Activated T-helper 2 cell treated with anti-CD3 and anti-CD28 coated beads, Interferon-gamma antibody, Interleukin-2, Interleukin-4, amounts not matched to agents 10 μg/mL and 5 μg/mL and 100 μg/mL, durations not matched to agents 14 hours and 24 hours and 36 hours (primary cell): ENCODE results near the gene SMYD3. TPM values are rescaled to one million over a fixed set of nuclear protein-coding genes. Genes with fewer than 3 reads are reported as not detected.

Source experiments
- DNase-seq: peaks from one replicate; pipeline ENCODE4 v3.0.0; 2021; ENCODE audit warnings: low spot score
- H3K27ac Mint-ChIP-seq: one replicate; pipeline ENCODE4 v1.8.0; 2021; ENCODE audit warnings: mixed read lengths
- H3K27me3 Mint-ChIP-seq: one replicate; pipeline ENCODE4 v1.8.0; 2021; ENCODE audit warnings: low read depth, mixed read lengths
- H3K36me3 Mint-ChIP-seq: one replicate; pipeline ENCODE4 v1.8.0; 2021; ENCODE audit warnings: low read depth, mixed read lengths
- H3K4me1 Mint-ChIP-seq: one replicate; pipeline ENCODE4 v1.8.0; 2021; ENCODE audit warnings: low read depth, mixed read lengths
- H3K4me3 Mint-ChIP-seq: one replicate; pipeline ENCODE4 v1.8.0; 2021; ENCODE audit warnings: low read depth, mild to moderate bottlenecking, moderate library complexity, mixed read lengths
- H3K9me3 Mint-ChIP-seq: one replicate; pipeline ENCODE4 v1.8.0; 2021; ENCODE audit warnings: mixed read lengths
- intact Hi-C: fragments of 100-400 bp; cut with micrococcal nuclease; formaldehyde crosslinking; loops from one replicate; pipeline ENCODE4 v1.15.1; 2023
- total RNA-seq: library from RNA; stranded (reverse); gene quantifications from 2 replicates; pipeline ENCODE4 v1.2.3, GENCODE V29; 2022

SMYD3 gene
- total RNA-seq, 1 donor from 2014 or later, result 24.1 TPM

GRCh38 chr1:246189126-246189525 lies 318.0 kb downstream of the SMYD3 start:
- H3K4me3 Mint-ChIP-seq, result no peak overlapping the region
- no peaks in the 10 kb centered on the region for H3K36me3 Mint-ChIP-seq
- H3K27me3 Mint-ChIP-seq, result no peaks in the 10 kb centered on the region
- H3K4me1 Mint-ChIP-seq, result no peaks in the 10 kb centered on the region
- H3K9me3 Mint-ChIP-seq, result no peaks in the 10 kb centered on the region
- no peak overlapping the region for H3K27ac Mint-ChIP-seq
- no peak for DNase-seq
- intact Hi-C loops, result no loop called here

- no peak for DNase-seq
- no peak overlapping the region for H3K27ac Mint-ChIP-seq
- intact Hi-C loops, result no loop called here
- H3K27me3 Mint-ChIP-seq, result no peaks in the 10 kb centered on the region
- no peaks in the 10 kb centered on the region for H3K36me3 Mint-ChIP-seq
- no peak overlapping the region for H3K4me3 Mint-ChIP-seq
- H3K4me1 Mint-ChIP-seq, result no peaks in the 10 kb centered on the region
- no peaks in the 10 kb centered on the region for H3K9me3 Mint-ChIP-seq
These were observed 319.2 kb downstream of the SMYD3 start for GRCh38 chr1:246187834-246188372.

- Mint-ChIP-seq H3K36me3 (no peaks in the 10 kb centered on the region), H3K4me1 (peaks cover 5% of the 10 kb centered on the region), H3K9me3 (no peaks in the 10 kb centered on the region), H3K27ac (no peak overlapping the region), H3K4me3 (no peak overlapping the region), H3K27me3 (no peaks in the 10 kb centered on the region)
- intact Hi-C loops, result no loop called here
- no peak for DNase-seq
These were observed 322.6 kb downstream of the SMYD3 start for GRCh38 chr1:246184503-246184902.

- H3K27ac Mint-ChIP-seq, result no peak overlapping the region
- no peaks in the 10 kb centered on the region for H3K36me3 Mint-ChIP-seq
- DNase-seq, result no peak
- intact Hi-C loops, result no loop called here
- H3K27me3 Mint-ChIP-seq, result no peaks in the 10 kb centered on the region
- no peak overlapping the region for H3K4me3 Mint-ChIP-seq
- H3K9me3 Mint-ChIP-seq, result no peaks in the 10 kb centered on the region
- peaks cover 5% of the 10 kb centered on the region for H3K4me1 Mint-ChIP-seq
These were observed 324.8 kb downstream of the SMYD3 start for GRCh38 chr1:246182149-246182851.

GRCh38 chr1:246181241-246181640 lies 325.8 kb downstream of the SMYD3 start:
- H3K36me3 Mint-ChIP-seq, result no peaks in the 10 kb centered on the region
- peaks cover 5% of the 10 kb centered on the region for H3K4me1 Mint-ChIP-seq
- intact Hi-C loops, result no loop called here
- no peak for DNase-seq
- H3K27me3 Mint-ChIP-seq, result no peaks in the 10 kb centered on the region
- H3K27ac Mint-ChIP-seq, result no peak overlapping the region
- no peak overlapping the region for H3K4me3 Mint-ChIP-seq
- no peaks in the 10 kb centered on the region for H3K9me3 Mint-ChIP-seq

- intact Hi-C loops, result no loop called here
- Mint-ChIP-seq H3K4me1 (peaks cover 5% of the 10 kb centered on the region), H3K9me3 (no peaks in the 10 kb centered on the region), H3K27me3 (no peaks in the 10 kb centered on the region), H3K36me3 (no peaks in the 10 kb centered on the region), H3K27ac (no peak overlapping the region), H3K4me3 (no peak overlapping the region)
- DNase-seq, result no peak
These were observed 327.7 kb downstream of the SMYD3 start for GRCh38 chr1:246179401-246179800.

- Mint-ChIP-seq H3K27me3 (no peaks in the 10 kb centered on the region), H3K36me3 (no peaks in the 10 kb centered on the region), H3K27ac (no peak overlapping the region)
These were observed 328.3 kb downstream of the SMYD3 start for GRCh38 chr1:246178717-246179311.

GRCh38 chr1:246176126-246177024 lies 330.7 kb downstream of the SMYD3 start:
- Mint-ChIP-seq H3K36me3 (no peaks in the 10 kb centered on the region), H3K27ac (no peak overlapping the region), H3K9me3 (no peaks in the 10 kb centered on the region), H3K27me3 (no peaks in the 10 kb centered on the region), H3K4me1 (no peaks in the 10 kb centered on the region), H3K4me3 (no peak overlapping the region)
- intact Hi-C loops, result no loop called here
- no peak for DNase-seq

More at GRCh38 chr1:246178717-246179311, 328.3 kb downstream of the SMYD3 start:
- no peak overlapping the region for H3K4me3 Mint-ChIP-seq
- peaks cover 5% of the 10 kb centered on the region for H3K4me1 Mint-ChIP-seq
- DNase-seq, result no peak
- H3K9me3 Mint-ChIP-seq, result no peaks in the 10 kb centered on the region
- intact Hi-C loops, result no loop called here

GRCh38 chr1:246170574-246171261 lies 336.4 kb downstream of the SMYD3 start:
- H3K27me3 Mint-ChIP-seq, result no peaks in the 10 kb centered on the region
- no peaks in the 10 kb centered on the region for H3K4me1 Mint-ChIP-seq
- no peaks in the 10 kb centered on the region for H3K36me3 Mint-ChIP-seq
- no peak for DNase-seq
- no peaks in the 10 kb centered on the region for H3K9me3 Mint-ChIP-seq
- intact Hi-C loops, result no loop called here
- H3K4me3 Mint-ChIP-seq, result no peak overlapping the region
- no peak overlapping the region for H3K27ac Mint-ChIP-seq

GRCh38 chr1:246169486-246169885 lies 337.6 kb downstream of the SMYD3 start:
- intact Hi-C loops, result no loop called here
- no peak overlapping the region for H3K4me3 Mint-ChIP-seq
- no peaks in the 10 kb centered on the region for H3K9me3 Mint-ChIP-seq
- H3K27ac Mint-ChIP-seq, result no peak overlapping the region
- peaks cover 5% of the 10 kb centered on the region for H3K4me1 Mint-ChIP-seq
- no peaks in the 10 kb centered on the region for H3K36me3 Mint-ChIP-seq
- H3K27me3 Mint-ChIP-seq, result no peaks in the 10 kb centered on the region
- no peak for DNase-seq

GRCh38 chr1:246169019-246169418 lies 338.1 kb downstream of the SMYD3 start:
- H3K9me3 Mint-ChIP-seq, result no peaks in the 10 kb centered on the region
- no peak for DNase-seq
- intact Hi-C loops, result no loop called here
- peaks cover 5% of the 10 kb centered on the region for H3K4me1 Mint-ChIP-seq
- H3K27ac Mint-ChIP-seq, result no peak overlapping the region
- no peak overlapping the region for H3K4me3 Mint-ChIP-seq
- H3K36me3 Mint-ChIP-seq, result no peaks in the 10 kb centered on the region
- H3K27me3 Mint-ChIP-seq, result no peaks in the 10 kb centered on the region

GRCh38 chr1:246166841-246167240 lies 340.2 kb downstream of the SMYD3 start:
- H3K27ac Mint-ChIP-seq, result no peak overlapping the region
- intact Hi-C loops, result no loop called here
- no peaks in the 10 kb centered on the region for H3K36me3 Mint-ChIP-seq
- H3K4me1 Mint-ChIP-seq, result peaks cover 5% of the 10 kb centered on the region
- no peaks in the 10 kb centered on the region for H3K9me3 Mint-ChIP-seq
- no peaks in the 10 kb centered on the region for H3K27me3 Mint-ChIP-seq
- no peak overlapping the region for H3K4me3 Mint-ChIP-seq
- DNase-seq, result no peak
